ENCODE measurements around the gene PRKCSH.

GRCh38 chr19:11452620-11453310, 17.3 kb downstream of the PRKCSH start:
- TF ChIP-seq, protein P1, sequence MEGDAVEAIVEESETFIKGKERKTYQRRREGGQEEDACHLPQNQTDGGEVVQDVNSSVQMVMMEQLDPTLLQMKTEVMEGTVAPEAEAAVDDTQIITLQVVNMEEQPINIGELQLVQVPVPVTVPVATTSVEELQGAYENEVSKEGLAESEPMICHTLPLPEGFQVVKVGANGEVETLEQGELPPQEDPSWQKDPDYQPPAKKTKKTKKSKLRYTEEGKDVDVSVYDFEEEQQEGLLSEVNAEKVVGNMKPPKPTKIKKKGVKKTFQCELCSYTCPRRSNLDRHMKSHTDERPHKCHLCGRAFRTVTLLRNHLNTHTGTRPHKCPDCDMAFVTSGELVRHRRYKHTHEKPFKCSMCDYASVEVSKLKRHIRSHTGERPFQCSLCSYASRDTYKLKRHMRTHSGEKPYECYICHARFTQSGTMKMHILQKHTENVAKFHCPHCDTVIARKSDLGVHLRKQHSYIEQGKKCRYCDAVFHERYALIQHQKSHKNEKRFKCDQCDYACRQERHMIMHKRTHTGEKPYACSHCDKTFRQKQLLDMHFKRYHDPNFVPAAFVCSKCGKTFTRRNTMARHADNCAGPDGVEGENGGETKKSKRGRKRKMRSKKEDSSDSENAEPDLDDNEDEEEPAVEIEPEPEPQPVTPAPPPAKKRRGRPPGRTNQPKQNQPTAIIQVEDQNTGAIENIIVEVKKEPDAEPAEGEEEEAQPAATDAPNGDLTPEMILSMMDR (conservative IDR thresholded peaks at IDR 0.05; ENCODE audit: low read length): peak; percentile 54
- TF ChIP-seq EZH2phosphoT487 (IDR thresholded peaks at IDR 0.05; ENCODE audit: borderline replicate concordance): no peak

Measured in Loucy (cell line).